B cell (primary cell): ENCODE results near the gene GGNBP2. TPM values are rescaled to one million over a fixed set of nuclear protein-coding genes. Genes with fewer than 3 reads are reported as not detected.
A peak's percentile ranks its signal among the peaks of the same experiment; 100 is the strongest.

Source experiments
- ATAC-seq: fragments of 200-7000 bp; cut with Tn5 transposase; one replicate; pipeline ENCODE4 v1.10.0; 2021; ENCODE audit warnings: low read depth, mild to moderate bottlenecking, moderate number of reproducible peaks, moderate library complexity
- CTCF ChIA-PET: fragments of 350-600 bp; sonication (Branson Sonifier 250); formaldehyde crosslinking; loops from one replicate; lab custom pipeline; 2021; ENCODE audit warnings: antibody characterized with exemption, inconsistent platforms; lab: Charles Lee
- POLR2A ChIA-PET: fragments of 350-600 bp; sonication (Branson Sonifier 250); formaldehyde crosslinking; loops from one replicate; lab custom pipeline; 2021; ENCODE audit warnings: antibody characterized with exemption; lab: Charles Lee
- DNase-seq: peaks from one replicate; pipeline ENCODE4 v3.0.0; 2013
- H2AFZ ChIP-seq: 2 replicates; pipeline ENCODE4 v1.6.1; 2012; ENCODE audit warnings: mild to moderate bottlenecking, low read depth, low read length; ENCODE audit not compliant: insufficient read depth, poor library complexity, severe bottlenecking
- H3K27ac ChIP-seq, 2 donors: 1 replicate in 1 of 2; 2 replicates in 1 of 2; pipeline ENCODE4 v1.5.1; 2012 to 2013; ENCODE audit warnings: low read length in 2 of 2, mild to moderate bottlenecking in 2 of 2, moderate library complexity in 1 of 2
- H3K27me3 ChIP-seq, 4 experiments: fragments of 200-600 bp in 1 of 4; sonication (generic) in 1 of 4; replicated peaks in 1 of 4; 1 replicate in 2 of 4; 2 replicates in 2 of 4; pipeline versions ENCODE4 v1.6.1 to v1.7.0; 2013 to 2016; ENCODE audit warnings: low read length in 3 of 4, mild to moderate bottlenecking in 2 of 4, mixed read lengths in 1 of 4, moderate library complexity in 1 of 4; ENCODE audit not compliant: insufficient read depth in 4 of 4, control insufficient read depth in 3 of 4; ENCODE audit errors: control extremely low read depth in 1 of 4
- H3K36me3 ChIP-seq, 2 experiments: replicated peaks in 1 of 2; 1 replicate in 1 of 2; 2 replicates in 1 of 2; pipeline versions ENCODE4 v1.6.1 to v1.7.1; 2013; ENCODE audit warnings: low read length in 1 of 2; ENCODE audit not compliant: insufficient read depth in 2 of 2, control insufficient read depth in 1 of 2; ENCODE audit errors: control extremely low read depth in 1 of 2, extremely low read depth in 1 of 2
- H3K4me1 ChIP-seq, 2 donors: fragments of 200-600 bp in 1 of 2; sonication (generic) in 1 of 2; 1 replicate in 1 of 2; 2 replicates in 1 of 2; pipeline versions ENCODE4 v1.5.1 to v1.6.1; 2013 to 2017; ENCODE audit warnings: low read length in 2 of 2; ENCODE audit not compliant: control insufficient read depth in 2 of 2, insufficient read depth in 2 of 2
- H3K4me2 ChIP-seq: replicated peaks from 2 replicates; pipeline ENCODE3; 2012; ENCODE audit warnings: mild to moderate bottlenecking, low read depth, low read length; ENCODE audit not compliant: poor library complexity, severe bottlenecking
- H3K4me3 ChIP-seq, 5 experiments: fragments of 200-600 bp in 1 of 5; sonication (generic) in 1 of 5; 1 replicate in 3 of 5; 2 replicates in 2 of 5; pipeline versions ENCODE4 v1.5.1 to v1.7.0; 2011 to 2016; ENCODE audit warnings: low read length in 4 of 5, mild to moderate bottlenecking in 4 of 5, low read depth in 2 of 5, control low read depth in 1 of 5, moderate library complexity in 1 of 5; ENCODE audit not compliant: insufficient read depth in 1 of 5; ENCODE audit errors: control extremely low read depth in 1 of 5, extremely low read depth in 1 of 5
- H3K79me2 ChIP-seq: fragments of 200-600 bp; sonication (generic); one replicate; pipeline ENCODE4 v1.6.0; 2016; ENCODE audit warnings: low read length; ENCODE audit not compliant: control insufficient read depth, insufficient read depth
- H3K9ac ChIP-seq: fragments of 200-600 bp; sonication (generic); 2 replicates; pipeline ENCODE4 v1.6.1; 2017; ENCODE audit warnings: mild to moderate bottlenecking, low read length, moderate library complexity
- H3K9me3 ChIP-seq, 3 donors: one replicate each; pipeline versions ENCODE4 v1.6.1 to v1.7.1; 2013; ENCODE audit warnings: low read length in 2 of 3; ENCODE audit not compliant: control insufficient read depth in 2 of 3, insufficient read depth in 1 of 3; ENCODE audit errors: control extremely low read depth in 1 of 3
- H4K20me1 ChIP-seq: 2 replicates; pipeline ENCODE4 v1.6.0; 2012; ENCODE audit warnings: mild to moderate bottlenecking, low read length; ENCODE audit not compliant: insufficient read depth, control insufficient read depth, poor library complexity, severe bottlenecking
- H3K27ac Mint-ChIP-seq: one replicate; pipeline ENCODE4 v1.8.0; 2021; ENCODE audit warnings: mixed read lengths
- H3K27me3 Mint-ChIP-seq: one replicate; pipeline ENCODE4 v1.8.0; 2021; ENCODE audit warnings: mixed read lengths
- H3K4me1 Mint-ChIP-seq: one replicate; pipeline ENCODE4 v1.8.0; 2021; ENCODE audit warnings: mixed read lengths
- H3K4me3 Mint-ChIP-seq: one replicate; pipeline ENCODE4 v1.8.0; 2021; ENCODE audit warnings: mixed read lengths
- H3K9me3 Mint-ChIP-seq: one replicate; pipeline ENCODE4 v1.8.0; 2022; ENCODE audit warnings: mixed read lengths; ENCODE audit not compliant: insufficient read depth
- CTCF ChIP-seq: fragments of 200-600 bp; IDR thresholded peaks from one replicate; pipeline ENCODE4 v1.8.0; 2022; ENCODE audit warnings: antibody characterized with exemption, mild to moderate bottlenecking
- EZH2 ChIP-seq: IDR thresholded peaks from 2 replicates; pipeline ENCODE4 v1.6.1; 2012; ENCODE audit warnings: borderline replicate concordance, low read depth, mild to moderate bottlenecking, moderate library complexity, low read length; ENCODE audit not compliant: insufficient read depth, poor library complexity, severe bottlenecking
- WGBS: methylation state at CpG from one replicate; pipeline ENCODE4 v1.1.5; 2013; ENCODE audit warnings: missing lambda C conversion rate; ENCODE audit not compliant: insufficient coverage; 5-methylcytosine and 5-hydroxymethylcytosine counted together
- intact Hi-C: fragments of 100-400 bp; cut with micrococcal nuclease; formaldehyde crosslinking; loops from one replicate; pipeline ENCODE4 v1.10.0; 2022
- polyA plus RNA-seq: library from polyadenylated mRNA; depleted of rRNA; stranded (reverse); fragments of >200 nt; gene quantifications from 2 replicates; pipeline ENCODE4 v1.2.3, GENCODE V29; 2012
- total RNA-seq, 2 donors: library from RNA; stranded (reverse); fragments of 120-200 nt in 1 of 2; gene quantifications; 1 replicate in 1 of 2; 2 replicates in 1 of 2; pipeline versions ENCODE4 v1.2.3 to v1.2.4, GENCODE V29; 2013 to 2022

GGNBP2 gene
- total and polyA plus RNA-seq, 2 donors (not counting 1 experiment from before 2014, with no cell fraction given) = 107 to 137 TPM

GRCh38 chr17:36590082-36590481, 45.4 kb downstream of the GGNBP2 start:
- no peak for ATAC-seq

More at GRCh38 chr17:36590082-36590481, 45.4 kb downstream of the GGNBP2 start:
- Histone ChIP-seq H3K36me3 (peaks cover 14 to 42% of the 10 kb centered on the region in 2 experiments), H4K20me1 (peaks cover 9% of the 10 kb centered on the region), H3K27ac (peak overlapping the region in 1 of 2 donors; percentile 28), H3K9ac (no peak overlapping the region), H3K4me1 (peaks cover 11 to 13% of the 10 kb centered on the region in 2 donors), H2AFZ (no peak overlapping the region), H3K9me3 (no peaks in the 10 kb centered on the region), H3K4me2 (no peak overlapping the region), H3K4me3 (no peak overlapping the region), H3K27me3 (peaks cover 0 to 10% (median 0%) of the 10 kb centered on the region in 4 experiments), H3K79me2 (peaks cover 5% of the 10 kb centered on the region)
- ChIA-PET POLR2A (no interaction called here), CTCF (interaction anchor here (0.8 to 1.4 kb wide), 3 partner anchors 11 to 13 kb away, joined by 4 to 5 read pairs (median 4); partner anchors contain the start of gene MRM1)
- 52% methylated on average over 2 of the region's 2 CpGs for WGBS
- TF ChIP-seq CTCF (no peak), EZH2 (no peak)
- H3K27ac Mint-ChIP-seq = no peak overlapping the region
- no peaks in the 10 kb centered on the region for H3K9me3 Mint-ChIP-seq
- DNase-seq = no peak
- no peak overlapping the region for H3K4me3 Mint-ChIP-seq
- H3K4me1 Mint-ChIP-seq = peaks cover 20% of the 10 kb centered on the region
- no peaks in the 10 kb centered on the region for H3K27me3 Mint-ChIP-seq
- intact Hi-C loops = loop anchor here (2.0 kb wide), 1 partner anchor 55 kb away; the partner anchor contains the start of genes MYO19 and PIGW
